ENCODE data around the gene ANHX. TPM values are rescaled to one million over a fixed set of nuclear protein-coding genes. Genes with fewer than 3 reads are reported as not detected.

ANHX gene
- total RNA-seq, 2 donors from 2014 or later, result not detected

- no peaks in the 10 kb centered on the region for H3K4me1 ChIP-seq (ENCODE audit: control insufficient read depth, insufficient read depth, low read length)
- no peaks in the 10 kb centered on the region for H3K27me3 Mint-ChIP-seq (ENCODE audit: insufficient read depth)
- WGBS, 2 experiments (ENCODE audit: insufficient coverage in 1 of 2, insufficient read length in 1 of 2), result 96 to 98% methylated on average over 3 to 5 of the region's 5 CpGs
- H3K27ac ChIP-seq (ENCODE audit: low read depth, low read length), result no peak overlapping the region
- H3K9me3 Mint-ChIP-seq, result peaks cover 89% of the 10 kb centered on the region
- peaks cover 86% of the 10 kb centered on the region for H3K36me3 ChIP-seq (ENCODE audit: control insufficient read depth, insufficient read depth, low read length)
- no peak for DNase-seq
- peaks cover 89% of the 10 kb centered on the region for H3K9me3 ChIP-seq (ENCODE audit: control insufficient read depth, low read length)
- TF ChIP-seq CTCF (conservative IDR thresholded peaks at IDR 0.05), result no peak
- H3K4me3 Mint-ChIP-seq, result no peak overlapping the region
- H3K9ac ChIP-seq (ENCODE audit: extremely low read depth, low read length, poor library complexity, severe bottlenecking), result no peak overlapping the region
- H3K4me1 Mint-ChIP-seq, result no peaks in the 10 kb centered on the region
- H3K4me3 ChIP-seq (ENCODE audit: low read length), result peak overlapping the region; percentile 57
- no peak overlapping the region for H3K27ac Mint-ChIP-seq
- H3K27me3 ChIP-seq (ENCODE audit: control insufficient read depth, insufficient read depth, low read length, poor library complexity, severe bottlenecking), result no peaks in the 10 kb centered on the region
- peaks cover 90% of the 10 kb centered on the region for H3K36me3 Mint-ChIP-seq (ENCODE audit: low read depth)
Observed at GRCh38 chr12:133192847-133193246, 42.8 kb downstream of the ANHX start.

- Histone ChIP-seq H3K9me3 (ENCODE audit: control insufficient read depth, low read length) (peaks cover 100% of the 10 kb centered on the region), H3K4me1 (ENCODE audit: control insufficient read depth, insufficient read depth, low read length) (no peaks in the 10 kb centered on the region), H3K36me3 (ENCODE audit: control insufficient read depth, insufficient read depth, low read length) (peaks cover 100% of the 10 kb centered on the region), H3K27ac (ENCODE audit: low read depth, low read length) (no peak overlapping the region), H3K4me3 (ENCODE audit: low read length) (peak overlapping the region; percentile 53), H3K27me3 (ENCODE audit: control insufficient read depth, insufficient read depth, low read length, poor library complexity, severe bottlenecking) (no peaks in the 10 kb centered on the region), H3K9ac (ENCODE audit: extremely low read depth, low read length, poor library complexity, severe bottlenecking) (no peak overlapping the region)
- Mint-ChIP-seq H3K27me3 (ENCODE audit: insufficient read depth) (no peaks in the 10 kb centered on the region), H3K9me3 (peaks cover 96% of the 10 kb centered on the region), H3K4me1 (no peaks in the 10 kb centered on the region), H3K36me3 (ENCODE audit: low read depth) (peaks cover 100% of the 10 kb centered on the region), H3K27ac (no peak overlapping the region), H3K4me3 (no peak overlapping the region)
- DNase-seq, result no peak
- no peak for TF ChIP-seq CTCF (conservative IDR thresholded peaks at IDR 0.05)
- 100% methylated on average over 2 of the region's 2 CpGs; no CpG with 5 or more reads in 1 of the 2 experiments for WGBS, 2 experiments (ENCODE audit: insufficient coverage in 1 of 2, insufficient read length in 1 of 2)
Observed at GRCh38 chr12:133190176-133190575, 45.5 kb downstream of the ANHX start.

- H3K4me1 ChIP-seq (ENCODE audit: control insufficient read depth, insufficient read depth, low read length), result no peaks in the 10 kb centered on the region
- Mint-ChIP-seq H3K9me3 (peaks cover 87% of the 10 kb centered on the region), H3K4me1 (no peaks in the 10 kb centered on the region), H3K36me3 (ENCODE audit: low read depth) (peaks cover 48% of the 10 kb centered on the region), H3K27me3 (ENCODE audit: insufficient read depth) (no peaks in the 10 kb centered on the region), H3K4me3 (peak within 1 kb of the TSS; percentile 92), H3K27ac (peak within 1 kb of the TSS; percentile 97)
- peak; percentile 96 for TF ChIP-seq CTCF (conservative IDR thresholded peaks at IDR 0.05)
- H3K27ac ChIP-seq (ENCODE audit: low read depth, low read length), result peak within 1 kb of the TSS; percentile 62
- H3K36me3 ChIP-seq (ENCODE audit: control insufficient read depth, insufficient read depth, low read length), result peaks cover 42% of the 10 kb centered on the region
- no peaks in the 10 kb centered on the region for H3K27me3 ChIP-seq (ENCODE audit: control insufficient read depth, insufficient read depth, low read length, poor library complexity, severe bottlenecking)
- DNase-seq, result peak; percentile 99
- peaks cover 86% of the 10 kb centered on the region for H3K9me3 ChIP-seq (ENCODE audit: control insufficient read depth, low read length)
- H3K4me3 ChIP-seq (ENCODE audit: low read length), result peak within 1 kb of the TSS; percentile 98
- 0 to 1% methylated on average over 21 to 40 of the region's 40 CpGs for WGBS, 2 experiments (ENCODE audit: insufficient coverage in 1 of 2, insufficient read length in 1 of 2)
- H3K9ac ChIP-seq (ENCODE audit: extremely low read depth, low read length, poor library complexity, severe bottlenecking), result peak within 1 kb of the TSS; percentile 87
Observed at GRCh38 chr12:133181238-133181959, 54.3 kb downstream of the ANHX start, which contains the start of gene ZNF268. Gene ZNF268, plus strand, starts transcription at chr12:133181495. Its CDS starts 503 bp downstream, at chr12:133181998.

Measured in endodermal cell (in vitro differentiated cells).